NOMO-1 (cell line): ENCODE measurements around the gene SERAC1.

Source experiments
- DNase-seq, 2 experiments: peaks; one replicate each; lab custom pipeline; 2025; ENCODE audit not compliant: unreplicated experiment in 2 of 2; lab: John Stamatoyannopoulos, UW

Gene SERAC1

GRCh38 chr6:158061709-158062461, 106.2 kb downstream of the SERAC1 start:
- DNase-seq = no peak

GRCh38 chr6:158061361-158061708, 106.7 kb downstream of the SERAC1 start:
- no peak for DNase-seq

GRCh38 chr6:158060455-158061360, 107.4 kb downstream of the SERAC1 start:
- no peak for DNase-seq
